DND-41 (cell line): ENCODE measurements around the gene LAPTM5.

ENCODE experiments used
- ATAC-seq: fragments of 200-7000 bp; cut with Tn5 transposase; 3 replicates; pipeline ENCODE4 v1.9.1; 2021; ENCODE audit warnings: low read depth; ENCODE audit not compliant: insufficient read depth
- DNase-seq: peaks from one replicate; pipeline ENCODE4 v3.0.0-alpha.2; 2020
- H2AFZ ChIP-seq: 2 replicates; pipeline ENCODE4 v1.6.0; 2012; ENCODE audit warnings: low read depth, low read length
- H3K27ac ChIP-seq: 2 replicates; pipeline ENCODE4 v1.5.1; 2012; ENCODE audit warnings: low read length, inconsistent platforms
- H3K27me3 ChIP-seq: fragments of 200-600 bp; sonication (generic); 2 replicates; pipeline ENCODE4 v1.6.0; 2012; ENCODE audit warnings: low read length, mild to moderate bottlenecking, inconsistent platforms; ENCODE audit not compliant: insufficient read depth, poor library complexity
- H3K36me3 ChIP-seq: 2 replicates; pipeline ENCODE4 v1.5.1; 2012; ENCODE audit warnings: low read length, inconsistent platforms; ENCODE audit not compliant: insufficient read depth
- H3K4me1 ChIP-seq: 2 replicates; pipeline ENCODE4 v1.5.1; 2012; ENCODE audit warnings: mild to moderate bottlenecking, low read length; ENCODE audit not compliant: insufficient read depth
- H3K4me2 ChIP-seq: 2 replicates; pipeline ENCODE4 v1.6.0; 2012; ENCODE audit warnings: mild to moderate bottlenecking, moderate library complexity, low read length, inconsistent platforms; ENCODE audit not compliant: insufficient read depth
- H3K4me3 ChIP-seq, 2 experiments: fragments of 200-600 bp in 1 of 2; shearing (Covaris generic) in 1 of 2; 2 replicates each; pipeline ENCODE4 v1.5.1; 2012 to 2016; ENCODE audit warnings: inconsistent platforms in 2 of 2, low read length in 2 of 2, mild to moderate bottlenecking in 2 of 2, low read depth in 1 of 2, moderate library complexity in 1 of 2
- H3K79me2 ChIP-seq: 2 replicates; pipeline ENCODE4 v1.6.0; 2012; ENCODE audit warnings: low read length, inconsistent platforms; ENCODE audit not compliant: insufficient read depth
- H3K9ac ChIP-seq: 2 replicates; pipeline ENCODE4 v1.6.0; 2012; ENCODE audit warnings: low read depth, mild to moderate bottlenecking, inconsistent platforms, low read length, moderate library complexity
- H3K9me3 ChIP-seq: 2 replicates; pipeline ENCODE4 v1.5.1; 2012; ENCODE audit warnings: low read length, moderate library complexity, mild to moderate bottlenecking, inconsistent platforms; ENCODE audit not compliant: insufficient read depth, severe bottlenecking
- H4K20me1 ChIP-seq: 2 replicates; pipeline ENCODE4 v1.6.0; 2012; ENCODE audit warnings: low read length; ENCODE audit not compliant: insufficient read depth
- EZH2 ChIP-seq: IDR thresholded peaks from 3 replicates; pipeline ENCODE4 v1.6.1; 2012; ENCODE audit warnings: borderline replicate concordance, low read depth, mild to moderate bottlenecking, moderate library complexity, low read length, inconsistent platforms; ENCODE audit not compliant: severe bottlenecking
- TF ChIP-seq, protein P1 (sequence below): IDR thresholded peaks from 2 replicates; pipeline ENCODE4 v1.5.1; 2012; ENCODE audit warnings: borderline replicate concordance, low read length, moderate library complexity, mild to moderate bottlenecking; ENCODE audit not compliant: poor library complexity, severe bottlenecking; ENCODE audit errors: extremely low read depth

Gene LAPTM5

DNA sequence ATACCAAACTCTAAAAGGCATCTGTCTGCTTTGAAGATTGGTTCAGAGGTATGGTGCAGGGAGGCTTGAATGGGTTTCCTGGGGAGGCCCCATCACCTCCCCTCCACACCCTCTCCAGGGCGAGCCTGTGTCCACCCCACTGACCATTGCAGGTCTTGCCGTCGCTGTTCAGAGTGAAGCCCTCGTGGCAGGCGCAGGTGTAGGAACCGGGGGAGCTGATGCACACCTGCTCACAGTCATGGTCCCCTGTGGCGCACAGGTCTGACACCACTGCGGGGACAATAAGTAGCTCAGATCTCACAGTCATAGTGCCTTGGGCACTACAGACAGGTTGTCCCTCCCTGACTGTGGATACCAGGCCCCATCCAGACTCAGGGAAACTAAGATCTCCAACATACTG is 40.9 kb downstream of the LAPTM5 start:
- Histone ChIP-seq H3K9ac (no peak overlapping the region), H3K36me3 (no peaks in the 10 kb centered on the region), H4K20me1 (0 out of 2 replicates have a peak, but pooled peaks cover 7% of the 10 kb centered on the region), H2AFZ (no peak overlapping the region), H3K79me2 (no peaks in the 10 kb centered on the region), H3K27me3 (peaks cover 5% of the 10 kb centered on the region), H3K27ac (no peak overlapping the region), H3K4me3 (no peak overlapping the region), H3K4me1 (peaks cover 19% of the 10 kb centered on the region), H3K4me2 (no peak overlapping the region), H3K9me3 (no peaks in the 10 kb centered on the region)
- DNase-seq (no peak), ATAC-seq (no peak)
- TF ChIP-seq, protein P1, sequence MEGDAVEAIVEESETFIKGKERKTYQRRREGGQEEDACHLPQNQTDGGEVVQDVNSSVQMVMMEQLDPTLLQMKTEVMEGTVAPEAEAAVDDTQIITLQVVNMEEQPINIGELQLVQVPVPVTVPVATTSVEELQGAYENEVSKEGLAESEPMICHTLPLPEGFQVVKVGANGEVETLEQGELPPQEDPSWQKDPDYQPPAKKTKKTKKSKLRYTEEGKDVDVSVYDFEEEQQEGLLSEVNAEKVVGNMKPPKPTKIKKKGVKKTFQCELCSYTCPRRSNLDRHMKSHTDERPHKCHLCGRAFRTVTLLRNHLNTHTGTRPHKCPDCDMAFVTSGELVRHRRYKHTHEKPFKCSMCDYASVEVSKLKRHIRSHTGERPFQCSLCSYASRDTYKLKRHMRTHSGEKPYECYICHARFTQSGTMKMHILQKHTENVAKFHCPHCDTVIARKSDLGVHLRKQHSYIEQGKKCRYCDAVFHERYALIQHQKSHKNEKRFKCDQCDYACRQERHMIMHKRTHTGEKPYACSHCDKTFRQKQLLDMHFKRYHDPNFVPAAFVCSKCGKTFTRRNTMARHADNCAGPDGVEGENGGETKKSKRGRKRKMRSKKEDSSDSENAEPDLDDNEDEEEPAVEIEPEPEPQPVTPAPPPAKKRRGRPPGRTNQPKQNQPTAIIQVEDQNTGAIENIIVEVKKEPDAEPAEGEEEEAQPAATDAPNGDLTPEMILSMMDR = no peak
- no peak for TF ChIP-seq EZH2

DNA sequence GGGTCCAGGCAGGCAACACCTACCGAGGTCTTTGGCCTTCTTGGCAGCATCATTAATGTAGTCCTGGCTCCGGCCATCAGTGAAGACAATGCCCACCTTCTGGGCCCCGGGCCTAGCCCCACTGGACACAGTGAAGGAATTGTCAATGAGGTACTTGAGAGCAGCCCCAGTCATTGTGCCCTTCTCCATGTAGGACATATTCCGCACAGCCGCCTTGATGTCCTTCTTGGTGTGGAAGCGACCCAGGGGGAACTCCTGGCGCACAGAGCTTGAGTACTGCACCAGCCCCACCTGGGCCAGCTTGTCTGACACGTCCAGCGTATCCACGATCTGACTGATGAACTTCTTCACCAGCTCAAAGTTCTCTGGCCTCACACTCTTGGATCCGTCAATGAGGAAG is 41.7 kb downstream of the LAPTM5 start:
- H3K9ac ChIP-seq = no peak overlapping the region
- H3K27ac ChIP-seq = no peak overlapping the region
- H4K20me1 ChIP-seq = 0 out of 2 replicates have a peak, but pooled peaks cover 7% of the 10 kb centered on the region
- no peaks in the 10 kb centered on the region for H3K79me2 ChIP-seq
- DNase-seq (no peak), ATAC-seq (no peak)
- no peaks in the 10 kb centered on the region for H3K9me3 ChIP-seq
- no peak overlapping the region for H3K4me3 ChIP-seq
- peaks cover 5% of the 10 kb centered on the region for H3K27me3 ChIP-seq
- peaks cover 19% of the 10 kb centered on the region for H3K4me1 ChIP-seq
- no peak overlapping the region for H3K4me2 ChIP-seq
- H2AFZ ChIP-seq = no peak overlapping the region
- no peaks in the 10 kb centered on the region for H3K36me3 ChIP-seq
- TF ChIP-seq, protein P1 = no peak
- TF ChIP-seq EZH2 = no peak

DNA sequence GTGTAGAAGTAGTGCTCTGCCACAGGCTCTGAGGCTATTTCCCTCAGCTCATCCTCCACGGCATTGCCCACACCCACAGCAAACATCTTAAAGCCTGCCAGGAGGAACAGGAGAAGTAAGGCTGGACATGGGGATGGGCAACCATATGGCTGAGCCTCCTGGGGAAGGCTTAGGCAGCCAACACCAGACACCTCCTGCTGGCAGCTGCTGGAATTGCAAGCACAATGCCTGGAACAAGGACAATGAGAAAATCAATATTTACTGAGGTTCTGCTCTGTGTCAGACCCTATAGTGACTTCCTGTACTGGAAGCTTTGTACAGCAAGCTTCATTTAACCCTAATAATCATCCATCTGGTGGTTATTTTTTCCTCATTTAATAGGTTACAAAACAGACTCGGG is 42.4 kb downstream of the LAPTM5 start:
- Histone ChIP-seq H2AFZ (no peak overlapping the region), H3K27ac (no peak overlapping the region), H3K9me3 (no peaks in the 10 kb centered on the region), H3K9ac (no peak overlapping the region), H4K20me1 (0 out of 2 replicates have a peak, but pooled peaks cover 6% of the 10 kb centered on the region), H3K79me2 (no peaks in the 10 kb centered on the region), H3K4me1 (peaks cover 19% of the 10 kb centered on the region), H3K4me3 (no peak overlapping the region), H3K36me3 (no peaks in the 10 kb centered on the region), H3K4me2 (no peak overlapping the region), H3K27me3 (peaks cover 5% of the 10 kb centered on the region)
- TF ChIP-seq, protein P1 = peak; percentile 63
- TF ChIP-seq EZH2 = no peak
- DNase-seq = peak; percentile 29
- ATAC-seq = no peak

DNA sequence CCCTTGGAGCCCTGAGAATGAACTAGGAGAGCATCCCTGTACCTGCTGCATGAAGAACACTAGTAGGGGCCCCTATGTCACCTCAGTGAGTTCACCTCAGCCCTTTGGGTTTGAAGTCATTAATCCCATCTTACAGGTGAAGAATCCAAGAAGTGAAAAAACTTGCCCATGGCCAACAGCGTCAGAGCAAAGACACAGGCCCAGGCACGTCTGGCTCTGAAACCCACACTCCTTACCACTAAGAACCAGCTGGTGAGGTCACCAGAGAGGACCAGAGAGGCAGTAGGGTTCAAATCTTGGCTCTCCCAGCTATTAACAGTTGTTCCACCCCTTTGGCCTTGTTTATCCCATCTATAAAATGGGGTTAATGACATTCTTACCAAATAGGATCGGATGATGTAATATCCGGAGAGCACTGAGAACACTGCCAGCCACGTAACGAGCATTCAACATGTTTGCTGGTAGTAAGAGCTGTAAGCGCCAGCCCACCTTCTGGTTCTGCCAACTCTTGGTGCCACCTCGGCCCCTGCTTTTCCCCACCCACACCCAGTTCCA is 43.0 kb downstream of the LAPTM5 start:
- H3K9ac ChIP-seq = no peak overlapping the region
- TF ChIP-seq, protein P1 = no peak
- no peak for TF ChIP-seq EZH2
- 0 out of 2 replicates have a peak, but pooled peaks cover 2% of the 10 kb centered on the region for H4K20me1 ChIP-seq
- H3K4me2 ChIP-seq = no peak overlapping the region
- H3K27ac ChIP-seq = no peak overlapping the region
- no peaks in the 10 kb centered on the region for H3K36me3 ChIP-seq
- H2AFZ ChIP-seq = no peak overlapping the region
- H3K4me3 ChIP-seq = no peak overlapping the region
- no peaks in the 10 kb centered on the region for H3K9me3 ChIP-seq
- H3K79me2 ChIP-seq = no peaks in the 10 kb centered on the region
- H3K4me1 ChIP-seq = peaks cover 17% of the 10 kb centered on the region
- H3K27me3 ChIP-seq = peaks cover 5% of the 10 kb centered on the region
- DNase-seq (no peak), ATAC-seq (no peak)
